ENCODE measurements around the gene ERG.

Gene ERG

GRCh38 chr21:38472412-38473108, 25.7 kb downstream of the ERG start:
- DNase-seq (ENCODE audit: low read depth) = no peak

DNA sequence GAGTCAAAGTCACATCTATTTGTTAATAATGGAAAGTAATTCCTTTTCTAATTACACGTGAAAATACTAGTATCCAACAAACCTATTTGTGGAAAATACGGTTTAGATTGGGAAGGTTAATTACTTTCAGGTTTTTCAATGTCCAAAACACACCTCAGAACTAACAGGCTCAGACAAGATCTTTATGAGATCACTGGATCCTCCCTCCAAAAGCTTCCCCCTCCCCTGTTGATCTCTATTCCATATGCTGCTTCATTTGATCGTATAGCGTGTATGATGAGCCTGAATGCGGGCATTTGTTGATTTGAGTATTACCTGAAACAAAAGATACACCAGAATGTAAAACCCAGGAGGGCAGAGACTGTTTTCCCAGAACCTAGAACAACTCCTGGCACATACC, 26.5 kb downstream of the ERG start:
- no peak for DNase-seq (ENCODE audit: low read depth)

- no peak for DNase-seq (ENCODE audit: low read depth)
Measured at GRCh38 chr21:38470755-38471154, 27.5 kb downstream of the ERG start.

DNA sequence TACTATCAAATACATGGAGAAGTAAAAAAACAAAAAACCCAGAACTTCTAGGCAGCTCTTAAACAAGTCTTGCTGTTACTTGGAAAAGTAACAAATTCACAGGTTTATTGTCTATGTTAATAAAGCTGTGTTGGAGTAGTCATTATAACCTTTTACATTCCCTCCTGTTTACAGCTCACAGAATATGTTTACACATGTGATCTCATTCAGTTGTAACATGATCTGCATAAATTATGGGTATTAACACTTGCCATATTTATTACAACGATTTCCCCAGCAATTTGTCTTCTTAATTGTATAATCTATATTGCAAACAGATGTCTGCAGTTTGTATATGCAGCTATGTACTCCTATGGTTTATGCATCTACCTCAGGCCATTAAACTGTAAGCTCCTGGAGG, 28.6 kb downstream of the ERG start:
- DNase-seq (ENCODE audit: low read depth) = no peak

- DNase-seq (ENCODE audit: low read depth) = peak; percentile 19
Measured at GRCh38 chr21:38468989-38469388, 29.3 kb downstream of the ERG start.

DNA sequence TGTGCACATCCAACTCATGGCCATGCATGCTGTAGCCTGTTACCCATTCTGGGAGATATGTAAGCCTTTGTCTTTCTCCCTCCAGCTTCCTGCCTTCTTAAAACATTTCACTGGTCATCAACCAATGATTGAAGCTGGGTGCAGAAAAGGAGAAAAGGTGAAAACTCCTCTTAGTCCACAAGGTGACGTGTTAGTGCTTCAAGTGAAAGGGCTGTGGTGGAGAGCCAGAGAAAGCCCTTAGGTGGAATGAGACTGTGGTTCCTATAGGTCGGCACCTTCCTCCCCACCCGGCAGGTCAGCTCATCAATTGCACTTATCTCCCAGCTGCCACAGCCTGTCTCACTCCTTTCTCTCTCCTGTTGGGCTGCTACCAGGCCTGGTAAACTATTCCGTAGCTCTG, 30.4 kb downstream of the ERG start:
- no peak for DNase-seq (ENCODE audit: low read depth)

GRCh38 chr21:38467374-38467773, 30.9 kb downstream of the ERG start:
- no peak for DNase-seq (ENCODE audit: low read depth)

GRCh38 chr21:38460171-38460742, 38.0 kb downstream of the ERG start:
- DNase-seq (ENCODE audit: low read depth) = peak; percentile 29

DNA sequence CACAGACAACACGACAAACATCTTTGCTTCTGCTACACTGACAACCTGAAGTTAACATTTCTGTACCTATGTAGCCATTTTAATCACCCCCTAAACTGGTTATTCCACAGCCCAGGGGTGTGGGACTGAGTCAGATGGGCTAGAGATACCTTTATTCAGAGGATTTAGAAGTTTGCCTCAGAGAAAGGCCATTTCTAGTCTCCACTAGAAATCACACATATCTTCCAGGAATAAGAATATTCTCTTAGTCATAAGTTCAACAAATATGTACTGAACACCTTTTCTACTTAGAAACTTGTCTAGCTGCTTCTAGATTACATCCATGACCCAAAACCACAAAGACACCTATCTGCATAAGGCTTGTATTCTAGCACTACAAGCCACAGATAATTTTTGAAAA, 38.8 kb downstream of the ERG start:
- no peak for DNase-seq (ENCODE audit: low read depth)

GRCh38 chr21:38455403-38455802, 42.9 kb downstream of the ERG start:
- DNase-seq (ENCODE audit: low read depth) = no peak

GRCh38 chr21:38454702-38455101, 43.6 kb downstream of the ERG start:
- no peak for DNase-seq (ENCODE audit: low read depth)

DNA sequence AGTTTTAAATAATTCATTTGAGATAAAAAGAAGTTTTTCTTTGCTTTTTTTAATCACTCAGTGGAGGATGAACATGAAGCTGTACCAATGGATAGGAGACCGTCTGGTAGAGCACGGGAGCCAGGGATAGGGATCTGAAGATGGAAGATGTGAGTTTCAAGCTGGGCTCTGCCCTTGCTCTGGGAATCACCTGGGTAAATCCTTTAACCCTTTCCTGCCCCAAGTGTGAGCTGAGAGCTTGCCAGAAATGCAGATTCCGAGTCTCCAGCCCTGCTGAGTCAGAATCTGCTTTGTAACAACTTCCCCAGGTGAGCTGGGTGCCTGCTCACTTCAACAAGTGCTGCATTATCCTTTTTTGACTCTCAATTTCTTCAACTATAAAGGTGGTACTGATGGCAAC, 44.1 kb downstream of the ERG start:
- DNase-seq (ENCODE audit: low read depth) = no peak

GRCh38 chr21:38448671-38449385, 49.4 kb downstream of the ERG start:
- no peak for DNase-seq (ENCODE audit: low read depth)

- no peak for DNase-seq (ENCODE audit: low read depth)
Measured at GRCh38 chr21:38447611-38448010, 50.7 kb downstream of the ERG start.

DNA sequence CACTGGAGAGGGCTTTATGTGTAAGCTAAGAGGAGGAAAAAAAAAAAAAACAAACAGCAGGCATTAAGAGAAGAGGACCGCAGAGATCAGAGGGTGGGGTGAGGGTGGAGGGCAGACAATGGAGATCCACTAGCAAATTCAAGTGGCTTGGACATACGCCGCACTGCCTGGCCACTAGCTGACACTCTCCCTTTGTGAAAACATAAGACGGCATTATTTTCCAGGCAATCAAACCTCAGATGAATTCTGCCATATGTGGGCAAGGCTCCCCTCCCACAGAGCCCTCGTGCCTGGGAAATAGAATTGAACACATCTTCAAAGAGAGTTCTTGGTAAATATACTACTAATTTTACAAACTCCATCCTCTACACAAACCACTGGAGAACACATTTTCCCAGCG, 53.6 kb downstream of the ERG start:
- no peak for DNase-seq (ENCODE audit: low read depth)

GRCh38 chr21:38443110-38443509, 55.2 kb downstream of the ERG start:
- no peak for DNase-seq (ENCODE audit: low read depth)

GRCh38 chr21:38441153-38441552, 57.1 kb downstream of the ERG start:
- no peak for DNase-seq (ENCODE audit: low read depth)

DNA sequence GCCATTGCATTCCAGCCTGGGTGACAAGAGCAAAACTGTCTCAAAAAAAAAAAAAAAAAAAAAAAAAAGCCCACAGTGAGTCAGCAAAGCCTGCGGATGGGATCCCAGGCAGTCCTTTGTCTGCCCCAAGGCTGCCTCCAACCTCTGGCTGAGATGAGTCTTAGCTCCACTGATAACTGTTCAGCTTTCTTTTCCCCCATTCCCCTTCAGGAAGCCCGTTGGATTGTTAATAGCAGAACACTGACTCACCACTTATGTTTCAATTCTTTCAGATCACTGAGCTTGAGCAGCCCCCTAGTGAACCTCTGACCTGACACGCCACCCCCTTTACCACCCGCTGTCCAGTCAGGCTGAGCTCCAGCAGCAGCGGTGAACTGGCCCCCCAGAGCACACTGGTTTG, 57.5 kb downstream of the ERG start:
- DNase-seq (ENCODE audit: low read depth) = peak; percentile 95

DNA sequence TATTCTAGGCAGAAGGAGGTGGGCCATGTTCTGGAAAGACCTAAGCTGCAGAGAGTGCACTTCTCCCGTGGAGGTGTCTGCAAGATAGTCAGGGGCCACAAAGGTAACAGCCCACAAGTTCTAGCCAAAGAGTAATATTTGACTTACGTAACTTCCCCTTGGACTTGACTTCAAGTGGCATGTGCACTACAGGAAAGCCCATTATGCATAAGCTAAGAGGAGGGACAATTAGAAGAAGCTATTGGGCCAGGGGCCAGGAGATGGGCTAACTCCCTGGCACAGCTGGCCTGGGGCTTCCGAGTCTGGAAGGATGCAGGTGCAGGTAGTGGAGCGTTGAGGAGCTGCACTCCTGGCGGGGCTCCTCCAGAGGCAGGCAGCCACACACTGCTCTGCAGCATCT, 58.3 kb downstream of the ERG start:
- no peak for DNase-seq (ENCODE audit: low read depth)

- no peak for DNase-seq (ENCODE audit: low read depth)
Measured at GRCh38 chr21:38439426-38439825, 58.9 kb downstream of the ERG start.

GRCh38 chr21:38438462-38438893, 59.8 kb downstream of the ERG start:
- peak; percentile 35 for DNase-seq (ENCODE audit: low read depth)

DNA sequence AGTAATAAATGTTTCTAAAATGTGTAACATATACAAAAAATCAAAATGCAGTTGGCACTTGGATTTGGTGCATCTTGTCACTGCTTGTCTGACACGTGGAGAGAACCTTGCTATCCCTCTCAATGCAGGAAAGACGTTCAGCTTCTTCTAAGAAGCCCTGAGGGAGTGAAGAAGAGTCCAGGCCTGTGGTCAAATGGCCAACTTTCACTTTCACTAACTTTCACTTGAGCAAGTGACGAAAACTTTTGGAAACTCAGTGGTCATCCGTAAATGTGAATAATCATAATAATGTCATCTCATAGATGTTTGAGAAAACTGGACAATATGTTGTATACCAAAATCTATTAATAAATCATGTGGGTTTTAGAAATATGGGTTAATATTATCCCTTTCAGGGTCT, 61.9 kb downstream of the ERG start:
- no peak for DNase-seq (ENCODE audit: low read depth)

DNA sequence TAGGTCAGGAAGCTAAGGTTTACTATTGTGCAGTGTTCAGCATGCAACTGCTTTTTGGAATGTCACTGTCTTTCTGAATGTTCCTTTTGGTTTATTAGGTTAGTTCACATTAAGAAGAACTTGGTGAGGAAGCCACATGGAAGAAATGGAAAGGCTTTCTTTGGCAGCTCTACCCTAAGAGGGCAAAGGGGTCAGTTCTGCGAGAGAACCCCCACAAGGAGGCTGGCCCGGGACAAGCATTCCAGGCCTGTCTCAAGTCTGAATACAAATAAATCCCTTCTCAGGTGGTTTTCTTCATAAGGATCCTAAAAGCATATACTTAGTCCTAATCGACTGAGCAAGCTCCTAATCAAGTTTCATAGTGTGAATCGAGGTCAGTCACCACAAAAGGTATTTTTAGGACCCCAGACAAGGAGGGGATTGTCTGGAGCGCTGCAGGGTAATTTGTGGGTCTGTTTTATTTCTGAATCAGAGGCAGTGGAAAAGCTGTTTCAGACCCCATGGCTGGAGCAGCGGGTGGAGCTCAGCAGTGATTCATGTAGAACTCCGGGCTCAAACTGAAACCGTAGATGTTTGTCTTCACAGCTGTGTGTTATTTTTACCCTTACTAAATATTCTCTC, 63.3 kb downstream of the ERG start:
- DNase-seq (ENCODE audit: low read depth) = peak; percentile 56
